PC-3 (cell line): Measurements from ENCODE around the gene FCHO2. TPM values are rescaled to one million over a fixed set of nuclear protein-coding genes. Genes with fewer than 3 reads are reported as not detected.

Experiments used
- ATAC-seq: fragments of 200-7000 bp; cut with Tn5 transposase; 2 replicates; pipeline ENCODE4 v1.9.1; 2020; ENCODE audit warnings: mild to moderate bottlenecking, moderate library complexity
- BruUV-seq: library from RNA; stranded (reverse); fragments of 400-500 nt; replicated peaks from 2 replicates; lab custom pipeline; 2021; lab: Mats Ljungman, UMichigan
- CTCF ChIA-PET: fragments of 300-600 bp; sonication (Branson Sonifier 250); formaldehyde crosslinking; loops from one replicate; lab custom pipeline; 2022; ENCODE audit warnings: antibody characterized with exemption; lab: Charles Lee
- POLR2A ChIA-PET: fragments of 300-600 bp; sonication (Branson Sonifier 250); formaldehyde crosslinking; loops from one replicate; lab custom pipeline; 2022; ENCODE audit warnings: antibody characterized with exemption; ENCODE audit not compliant: unreplicated experiment; lab: Charles Lee
- DNase-seq: peaks from one replicate; pipeline ENCODE4 v3.0.0-alpha.2; 2015
- H2AFZ ChIP-seq: fragments of 300-600 bp; sonication (generic); 2 replicates; pipeline ENCODE4 v1.6.0; 2016; ENCODE audit warnings: antibody characterized with exemption, low read length
- H3F3A ChIP-seq: fragments of 300-600 bp; sonication (generic); one replicate; pipeline ENCODE4 v1.6.0; 2017; ENCODE audit warnings: antibody characterized with exemption, low read length, control low read depth, mild to moderate bottlenecking; ENCODE audit not compliant: unreplicated experiment
- H3K27ac ChIP-seq: fragments of 300-600 bp; sonication (generic); 2 replicates; pipeline ENCODE4 v1.5.1; 2016; ENCODE audit warnings: mild to moderate bottlenecking, low read length
- H3K27me3 ChIP-seq: fragments of 300-600 bp; sonication (generic); 2 replicates; pipeline ENCODE4 v1.6.1; 2016; ENCODE audit warnings: low read length, mixed read lengths
- H3K36me3 ChIP-seq: fragments of 300-600 bp; sonication (generic); 2 replicates; pipeline ENCODE4 v1.6.1; 2016; ENCODE audit warnings: low read depth, mixed run types, low read length, mixed read lengths
- H3K4me1 ChIP-seq: fragments of 300-600 bp; sonication (generic); 2 replicates; pipeline ENCODE4 v1.5.1; 2016; ENCODE audit warnings: low read length; ENCODE audit not compliant: insufficient read depth
- H3K4me2 ChIP-seq: fragments of 300-600 bp; sonication (generic); 2 replicates; pipeline ENCODE4 v1.6.0; 2016; ENCODE audit warnings: low read length
- H3K4me3 ChIP-seq: fragments of 300-600 bp; sonication (generic); 2 replicates; pipeline ENCODE4 v1.5.1; 2016; ENCODE audit warnings: mild to moderate bottlenecking, low read length, mixed read lengths
- H3K79me2 ChIP-seq: fragments of 300-600 bp; sonication (generic); 2 replicates; pipeline ENCODE4 v1.6.1; 2017; ENCODE audit warnings: low read length, mixed read lengths
- H3K9ac ChIP-seq: fragments of 300-600 bp; sonication (generic); 2 replicates; pipeline ENCODE4 v1.6.0; 2016; ENCODE audit warnings: mild to moderate bottlenecking, low read length
- H3K9me2 ChIP-seq: fragments of 300-600 bp; sonication (generic); replicated peaks from 2 replicates; pipeline ENCODE4 v1.6.1; 2016; ENCODE audit warnings: mixed run types, low read length, mixed read lengths
- H3K9me3 ChIP-seq: fragments of 300-600 bp; sonication (generic); 2 replicates; pipeline ENCODE4 v1.6.1; 2016; ENCODE audit warnings: low read length, mixed read lengths
- H4K20me1 ChIP-seq: fragments of 300-600 bp; sonication (generic); 2 replicates; pipeline ENCODE4 v1.6.1; 2016; ENCODE audit warnings: low read length, mixed read lengths
- CTCF ChIP-seq: fragments of 300-600 bp; sonication (generic); conservative IDR thresholded peaks from 2 replicates; pipeline ENCODE4 v1.5.1; 2017; ENCODE audit warnings: antibody characterized with exemption, low read depth, mild to moderate bottlenecking, low read length
- EZH2 ChIP-seq: fragments of 300-600 bp; sonication (generic); IDR thresholded peaks from one replicate; pipeline ENCODE4 v1.6.1; 2017; ENCODE audit warnings: antibody characterized with exemption, mild to moderate bottlenecking, low read length; ENCODE audit not compliant: unreplicated experiment
- EZH2phosphoT487 ChIP-seq: fragments of 300-600 bp; sonication (generic); IDR thresholded peaks from 2 replicates; pipeline ENCODE4 v1.6.1; 2018; ENCODE audit warnings: mild to moderate bottlenecking, antibody characterized with exemption, low read length, borderline replicate concordance
- intact Hi-C: fragments of 100-400 bp; cut with micrococcal nuclease; formaldehyde crosslinking; loops from 2 replicates; pipeline ENCODE4 v1.9.0; 2023
- total RNA-seq: library from RNA; depleted of rRNA; stranded (reverse); fragments of >200 nt; gene quantifications from 2 replicates; pipeline ENCODE4 v1.2.3, GENCODE V29; 2014

Gene FCHO2
- total RNA-seq, 1 experiment from 2014 or later = 5.9 TPM

- no peak overlapping the region for H3K4me2 ChIP-seq
- H3F3A ChIP-seq = no peaks in the 10 kb centered on the region
- H3K27me3 ChIP-seq = no peaks in the 10 kb centered on the region
- no peaks in the 10 kb centered on the region for H3K9me3 ChIP-seq
- H2AFZ ChIP-seq = no peak overlapping the region
- intact Hi-C loops = no loop called here
- no peaks in the 10 kb centered on the region for H3K79me2 ChIP-seq
- H4K20me1 ChIP-seq = no peaks in the 10 kb centered on the region
- DNase-seq (no peak), ATAC-seq (no peak)
- no TSS peak for BruUV-seq
- no peak overlapping the region for H3K9ac ChIP-seq
- POLR2A ChIA-PET = no interaction called here
- H3K4me3 ChIP-seq = no peak overlapping the region
- H3K9me2 ChIP-seq = no peaks in the 10 kb centered on the region
- no peaks in the 10 kb centered on the region for H3K36me3 ChIP-seq
- TF ChIP-seq EZH2 = no peak
- TF ChIP-seq EZH2phosphoT487 = no peak
- TF ChIP-seq CTCF = no peak
- no peak overlapping the region for H3K27ac ChIP-seq
- H3K4me1 ChIP-seq = no peaks in the 10 kb centered on the region
- CTCF ChIA-PET = no interaction called here
Measured at GRCh38 chr5:73042993-73043392, 87.2 kb downstream of the FCHO2 start.

GRCh38 chr5:73044546-73044945 lies 88.7 kb downstream of the FCHO2 start:
- Histone ChIP-seq H3K9me3 (no peaks in the 10 kb centered on the region), H3K79me2 (no peaks in the 10 kb centered on the region), H3F3A (no peaks in the 10 kb centered on the region), H3K36me3 (no peaks in the 10 kb centered on the region), H3K4me3 (no peak overlapping the region), H3K4me1 (no peaks in the 10 kb centered on the region), H3K9ac (no peak overlapping the region), H2AFZ (no peak overlapping the region), H4K20me1 (no peaks in the 10 kb centered on the region), H3K27me3 (no peaks in the 10 kb centered on the region), H3K27ac (no peak overlapping the region), H3K9me2 (no peaks in the 10 kb centered on the region), H3K4me2 (no peak overlapping the region)
- CTCF ChIA-PET = no interaction called here
- intact Hi-C loops = no loop called here
- ATAC-seq (no peak), DNase-seq (no peak)
- POLR2A ChIA-PET = no interaction called here
- TF ChIP-seq EZH2 = no peak
- TF ChIP-seq EZH2phosphoT487 = no peak
- TF ChIP-seq CTCF = no peak
- BruUV-seq = no TSS peak

GRCh38 chr5:73045623-73046022 lies 89.8 kb downstream of the FCHO2 start:
- intact Hi-C loops = no loop called here
- no peak overlapping the region for H3K4me2 ChIP-seq
- H3K9ac ChIP-seq = no peak overlapping the region
- POLR2A ChIA-PET = no interaction called here
- no peak overlapping the region for H2AFZ ChIP-seq
- H3K4me3 ChIP-seq = no peak overlapping the region
- H3F3A ChIP-seq = no peaks in the 10 kb centered on the region
- no peaks in the 10 kb centered on the region for H3K27me3 ChIP-seq
- no peak for ATAC-seq
- TF ChIP-seq EZH2phosphoT487 = no peak
- TF ChIP-seq EZH2 = no peak
- TF ChIP-seq CTCF = no peak
- H3K27ac ChIP-seq = no peak overlapping the region
- BruUV-seq = no TSS peak
- H3K79me2 ChIP-seq = no peaks in the 10 kb centered on the region
- H3K36me3 ChIP-seq = no peaks in the 10 kb centered on the region
- H4K20me1 ChIP-seq = no peaks in the 10 kb centered on the region
- no peaks in the 10 kb centered on the region for H3K9me3 ChIP-seq
- no peaks in the 10 kb centered on the region for H3K9me2 ChIP-seq
- DNase-seq = no peak
- CTCF ChIA-PET = no interaction called here
- H3K4me1 ChIP-seq = no peaks in the 10 kb centered on the region
